Thyroid gland (tissue), 4 donors: ENCODE measurements around the gene RIOK3.

Source experiments
- CTCF ChIP-seq, 6 experiments: fragments of 200-600 bp in 3 of 6; fragments of 450-650 bp in 3 of 6; sonication (generic) in 3 of 6; IDR thresholded peaks; one replicate each; pipeline ENCODE4 v1.5.1; 2016 to 2019; ENCODE audit warnings: antibody characterized with exemption in 6 of 6, mild to moderate bottlenecking in 2 of 6, inconsistent platforms in 1 of 6, moderate library complexity in 1 of 6
- POLR2A ChIP-seq, 2 donors: fragments of 450-650 bp; IDR thresholded peaks; one replicate each; pipeline ENCODE4 v1.6.1; 2017; ENCODE audit warnings: antibody characterized with exemption in 2 of 2, mild to moderate bottlenecking in 2 of 2, moderate library complexity in 1 of 2

GRCh38 chr18:23453680-23454058, 582 bp downstream of the RIOK3 start:
- no peak for TF ChIP-seq POLR2A (IDR thresholded peaks at IDR 0.05)
- TF ChIP-seq CTCF (IDR thresholded peaks at IDR 0.05) = no peak
